Motor neuron (in vitro differentiated cells): ENCODE data around the gene CLDN9. TPM values are rescaled to one million over a fixed set of nuclear protein-coding genes. Genes with fewer than 3 reads are reported as not detected.
A peak's percentile ranks its signal among the peaks of the same experiment; 100 is the strongest.
"Not testable (repeated sequence)": the region's sequence is repeated elsewhere in the genome, so short reads cannot be mapped to it uniquely, and the experiment has no call there.

Source experiments
- ATAC-seq, 8 experiments: fragments of 200-7000 bp; cut with Tn5 transposase; replicated peaks in 6 of 8; 2 replicates each; pipeline ENCODE4 v1.8.0; 2021; ENCODE audit warnings: mild to moderate bottlenecking in 8 of 8, moderate library complexity in 8 of 8
- H3K27ac ChIP-seq, 2 donors: fragments of 250-450 bp; sonication (Bioruptor Pico); 2 replicates each; pipeline ENCODE4 v1.9.0; 2021; ENCODE audit warnings: antibody characterized with exemption in 2 of 2, mild to moderate bottlenecking in 2 of 2, moderate library complexity in 1 of 2
- H3K4me1 ChIP-seq, 2 donors: fragments of 250-450 bp; sonication (Bioruptor Pico); replicated peaks in 1 of 2; 2 replicates each; pipeline ENCODE4 v1.6.1; 2021; ENCODE audit warnings: antibody characterized with exemption in 2 of 2, mild to moderate bottlenecking in 2 of 2, moderate library complexity in 1 of 2
- H3K4me3 ChIP-seq, 5 donors: fragments of 250-450 bp; sonication (Bioruptor Pico); 2 replicates each; pipeline ENCODE4 v1.9.0; 2021; ENCODE audit warnings: antibody characterized with exemption in 5 of 5, mild to moderate bottlenecking in 5 of 5, moderate library complexity in 4 of 5
- WGBS, 10 experiments: fragments of 450-650 bp; shearing (Covaris generic); methylation state at CpG; one replicate each; pipeline ENCODE4 v1.0.0; 2022; 5-methylcytosine and 5-hydroxymethylcytosine counted together
- in situ Hi-C, 9 experiments: fragments of 400-800 bp; cut with MboI; loops; one replicate each; pipeline ENCODE4 v1.15.0; 2021; ENCODE audit warnings: low sequenced_read_pairs in 9 of 9, low pct_unique_long_range_greater_than_20kb in 2 of 9; ENCODE audit not compliant: unreplicated experiment in 9 of 9
- total RNA-seq, 8 experiments: library from RNA; unstranded; fragments of 300-600 nt; gene quantifications; 2 replicates each; pipeline versions ENCODE4 v1.2.3 to v1.2.4, GENCODE V29; 2022

CLDN9 gene
- total RNA-seq, 8 experiments from 2014 or later: 0.15 to 1.9 (median 0.32) TPM

GRCh38 chr16:3051494-3051893, 38.8 kb downstream of the CLDN9 start:
- in situ Hi-C loops: no loop called here
- 69 to 87% (median 76%) methylated on average over 2 to 5 of the region's 9 CpGs; no CpG with 5 or more reads in 6 of the 10 experiments for WGBS, 10 experiments
- peaks cover 0 to 4% of the 10 kb centered on the region in 2 donors for H3K4me1 ChIP-seq
- no peak overlapping the region for H3K4me3 ChIP-seq
- ATAC-seq: no peak
- H3K27ac ChIP-seq: no peak overlapping the region

- peak in 3 of 8 experiments; percentile 14 to 45 (median 27) for ATAC-seq
- no CpG with 5 or more reads among the region's 12 CpGs for WGBS, 10 experiments
- H3K4me1 ChIP-seq, H3K4me3 ChIP-seq, H3K27ac ChIP-seq, in situ Hi-C loops: not testable (repeated sequence)
Observed at GRCh38 chr16:3052571-3053329, 40.0 kb downstream of the CLDN9 start.

- H3K4me1 ChIP-seq, ATAC-seq, in situ Hi-C loops, H3K27ac ChIP-seq, H3K4me3 ChIP-seq: not testable (repeated sequence)
- WGBS, 10 experiments: no CpG with 5 or more reads among the region's 13 CpGs
Observed at GRCh38 chr16:3053330-3053710, 40.6 kb downstream of the CLDN9 start.

- peaks cover 3 to 9% of the 10 kb centered on the region in 2 donors for H3K4me1 ChIP-seq
- ATAC-seq: no peak
- WGBS, 10 experiments: 68 to 92% (median 75%) methylated on average over 2 to 12 of the region's 17 CpGs; no CpG with 5 or more reads in 5 of the 10 experiments
- H3K27ac ChIP-seq: no peak overlapping the region
- in situ Hi-C loops: no loop called here
- no peak overlapping the region for H3K4me3 ChIP-seq
Observed at GRCh38 chr16:3054965-3055733, 42.4 kb downstream of the CLDN9 start.

- in situ Hi-C loops, ATAC-seq: not testable (repeated sequence)
- WGBS, 10 experiments: 40 to 67% (median 43%) methylated on average over 2 to 4 of the region's 9 CpGs; no CpG with 5 or more reads in 6 of the 10 experiments
Observed at GRCh38 chr16:3055734-3056115, 43.0 kb downstream of the CLDN9 start.

GRCh38 chr16:3056336-3057180, 43.8 kb downstream of the CLDN9 start:
- ATAC-seq: no peak
- Histone ChIP-seq H3K27ac (no peak overlapping the region), H3K4me3 (no peak overlapping the region), H3K4me1 (peaks cover 3 to 9% of the 10 kb centered on the region in 2 donors)
- 50 to 100% (median 80%) methylated on average over 1 to 6 of the region's 19 CpGs; no CpG with 5 or more reads in 1 of the 10 experiments for WGBS, 10 experiments
- in situ Hi-C loops: no loop called here

More at GRCh38 chr16:3055734-3056115, 43.0 kb downstream of the CLDN9 start:
- H3K27ac ChIP-seq, H3K4me3 ChIP-seq, H3K4me1 ChIP-seq: not testable (repeated sequence)

GRCh38 chr16:3057181-3058138, 44.7 kb downstream of the CLDN9 start:
- 60 to 100% (median 89%) methylated on average over 2 to 10 of the region's 22 CpGs; no CpG with 5 or more reads in 3 of the 10 experiments for WGBS, 10 experiments
- H3K27ac ChIP-seq: no peak overlapping the region
- H3K4me3 ChIP-seq: peak overlapping the region in 4 of 5 donors; percentile 88 to 93 (median 92)
- no peak for ATAC-seq
- H3K4me1 ChIP-seq: peaks cover 3 to 9% of the 10 kb centered on the region in 2 donors
- in situ Hi-C loops: no loop called here

GRCh38 chr16:3058139-3059030, 45.7 kb downstream of the CLDN9 start:
- ATAC-seq: peak; percentile 12 to 70 (median 54)
- in situ Hi-C loops: no loop called here
- Histone ChIP-seq H3K4me3 (peak overlapping the region; percentile 86 to 93 (median 90)), H3K4me1 (peaks cover 3 to 9% of the 10 kb centered on the region in 2 donors), H3K27ac (peak overlapping the region in 1 of 2 donors; percentile 72)
- 80 to 100% (median 100%) methylated on average over 1 of the region's 77 CpGs; no CpG with 5 or more reads in 7 of the 10 experiments for WGBS, 10 experiments

GRCh38 chr16:3059041-3059722, 46.5 kb downstream of the CLDN9 start:
- in situ Hi-C loops: no loop called here
- Histone ChIP-seq H3K27ac (peak overlapping the region; percentile 45 to 72), H3K4me3 (peak overlapping the region; percentile 86 to 93 (median 90)), H3K4me1 (peaks cover 3 to 9% of the 10 kb centered on the region in 2 donors)
- WGBS, 10 experiments: no CpG with 5 or more reads among the region's 67 CpGs
- peak; percentile 82 to 93 (median 90) for ATAC-seq

- Histone ChIP-seq H3K4me1 (peaks cover 3 to 9% of the 10 kb centered on the region in 2 donors), H3K4me3 (peak overlapping the region; percentile 86 to 93 (median 90)), H3K27ac (peak overlapping the region in 1 of 2 donors; percentile 66)
- 20% methylated on average over 1 of the region's 9 CpGs; no CpG with 5 or more reads in 9 of the 10 experiments for WGBS, 10 experiments
- in situ Hi-C loops: no loop called here
- no peak for ATAC-seq
Observed at GRCh38 chr16:3059723-3060242, 47.1 kb downstream of the CLDN9 start.
